GM21717 (cell line): ENCODE measurements around the gene NAV2.

Source experiments
- ATAC-seq: cut with Tn5 transposase; IDR thresholded peaks from one replicate; pipeline ENCODE4 v1.9.1; 2021; ENCODE audit warnings: mild to moderate bottlenecking, moderate library complexity; ENCODE audit not compliant: unreplicated experiment

NAV2 gene

GRCh38 chr11:19853016-19853415, 140.4 kb downstream of the NAV2 start:
- ATAC-seq, result no peak

- ATAC-seq, result no peak
These were observed 141.3 kb downstream of the NAV2 start for GRCh38 chr11:19853920-19854319.

- ATAC-seq, result no peak
These were observed 148.5 kb downstream of the NAV2 start for GRCh38 chr11:19861171-19861570.

DNA sequence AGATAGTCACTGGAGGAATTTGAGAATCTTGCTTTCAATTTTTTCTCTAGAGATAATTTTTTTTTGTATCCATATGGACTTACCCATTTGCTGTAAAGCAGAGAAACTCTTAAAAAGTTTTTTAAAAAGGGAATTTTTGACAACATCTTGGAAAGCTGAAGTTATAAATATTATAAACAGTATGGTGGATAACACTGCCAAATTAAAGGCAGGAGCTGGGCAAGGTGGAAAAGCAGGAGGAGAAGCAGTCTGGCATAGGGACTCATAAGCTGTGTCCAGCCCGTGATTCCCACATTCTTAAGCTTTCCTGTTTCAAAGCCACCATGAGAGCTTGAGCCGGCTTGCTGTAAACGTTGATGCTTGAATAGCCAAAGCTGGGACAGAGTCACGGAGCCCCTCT, 149.5 kb downstream of the NAV2 start:
- ATAC-seq, result no peak

GRCh38 chr11:19864141-19865140, 151.8 kb downstream of the NAV2 start:
- ATAC-seq, result no peak

DNA sequence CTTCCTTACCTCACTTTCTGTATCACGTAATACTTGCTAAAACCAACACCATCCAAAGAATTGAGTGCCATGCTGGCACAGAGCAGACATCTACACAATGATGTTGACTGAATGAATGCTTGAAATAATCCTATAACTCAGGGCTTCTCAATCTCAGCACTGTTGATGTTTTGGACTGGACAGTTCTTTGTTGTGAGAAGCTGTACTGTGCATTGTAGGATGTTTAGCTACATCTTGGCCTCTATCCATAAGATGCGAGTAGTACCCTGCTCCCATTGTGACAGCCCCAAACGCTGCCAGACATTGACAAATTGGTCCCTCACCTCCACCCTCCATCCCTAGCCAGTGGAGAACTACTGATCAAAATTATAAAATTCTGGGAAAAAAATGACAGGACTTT, 153.4 kb downstream of the NAV2 start:
- no peak for ATAC-seq

DNA sequence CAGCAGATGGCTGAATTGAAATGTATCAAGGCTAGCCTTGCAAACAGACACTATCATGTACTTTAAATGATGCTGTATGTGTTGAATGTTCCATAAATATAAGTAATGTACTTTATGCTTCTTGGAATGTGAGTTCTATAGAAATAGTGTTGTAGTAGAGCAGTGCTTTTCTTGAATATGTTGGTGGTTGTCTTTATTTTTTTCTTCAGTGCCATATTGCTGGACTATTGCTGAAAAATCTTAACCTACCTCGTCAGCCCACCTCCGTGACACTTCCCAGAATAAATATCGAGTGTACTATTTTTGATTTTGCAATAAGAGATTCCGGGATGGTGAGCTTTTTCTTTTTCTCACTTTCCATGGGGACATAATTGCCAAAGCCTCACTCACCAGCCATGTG, 153.9 kb downstream of the NAV2 start:
- ATAC-seq, result no peak

DNA sequence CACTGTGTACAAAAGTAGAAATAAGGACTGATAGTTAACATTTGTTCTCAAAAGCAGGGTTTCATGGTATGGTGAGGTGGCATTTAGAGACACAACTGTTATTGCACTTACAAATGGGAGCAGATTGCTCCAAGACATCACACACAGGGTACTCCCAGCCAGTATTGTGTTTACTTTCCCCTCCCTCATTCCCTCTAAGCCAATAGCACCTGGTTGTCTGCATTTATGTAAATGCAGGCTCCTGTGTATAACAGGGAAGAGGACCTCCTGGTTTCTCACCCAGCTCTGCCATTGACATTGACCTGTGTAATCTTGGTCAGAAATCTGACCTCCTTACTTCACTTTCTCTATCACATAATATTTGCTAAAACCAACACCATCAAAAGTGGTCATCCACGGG, 154.4 kb downstream of the NAV2 start:
- ATAC-seq, result no peak

DNA sequence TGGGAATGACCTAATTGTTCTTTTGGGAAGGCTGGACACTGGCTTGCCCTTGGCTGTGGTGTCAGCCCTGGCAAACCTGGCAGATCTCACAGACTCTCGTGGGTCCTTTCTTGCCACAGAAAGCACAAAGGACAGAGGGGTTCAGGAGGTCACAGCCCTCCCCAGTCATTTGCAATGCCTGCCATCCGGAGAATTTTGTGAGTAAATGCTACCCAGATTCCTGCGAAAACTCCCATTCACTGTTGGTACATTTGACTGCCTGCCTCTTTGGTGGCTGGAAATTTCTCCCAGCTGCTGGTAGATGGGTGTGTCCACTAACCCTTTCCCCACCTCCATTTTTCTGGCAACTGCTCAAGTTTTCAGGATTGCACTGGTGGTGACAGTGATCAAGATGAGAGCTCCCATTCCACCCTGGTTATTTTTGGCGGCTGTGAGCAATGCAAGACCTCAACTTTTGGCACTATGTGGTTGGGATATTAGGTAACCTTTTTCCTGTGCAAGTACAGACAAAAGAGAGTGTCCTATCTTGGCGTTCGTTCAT, 155.7 kb downstream of the NAV2 start:
- no peak for ATAC-seq

DNA sequence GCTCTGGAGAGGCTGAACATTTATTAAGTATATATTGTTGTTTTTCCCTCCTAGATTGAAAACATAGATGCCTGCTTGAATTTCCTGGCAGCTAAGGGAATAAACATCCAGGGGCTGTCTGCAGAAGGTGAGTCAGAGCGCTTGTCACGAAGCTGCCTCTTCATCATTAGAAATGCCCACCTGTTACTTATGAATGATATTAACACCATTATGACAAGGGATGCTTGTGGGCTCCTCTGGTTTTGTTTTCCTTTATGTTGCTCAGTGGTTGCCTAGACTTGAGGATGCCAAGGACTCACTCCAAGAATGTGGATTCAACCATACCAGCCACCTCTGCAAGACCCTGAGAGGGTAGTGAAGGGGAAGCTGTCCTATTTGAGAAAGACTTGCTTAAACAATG, 156.2 kb downstream of the NAV2 start:
- ATAC-seq, result no peak

- no peak for ATAC-seq
These were observed 156.8 kb downstream of the NAV2 start for GRCh38 chr11:19869466-19869865.

GRCh38 chr11:19869946-19870589, 157.4 kb downstream of the NAV2 start:
- no peak for ATAC-seq

DNA sequence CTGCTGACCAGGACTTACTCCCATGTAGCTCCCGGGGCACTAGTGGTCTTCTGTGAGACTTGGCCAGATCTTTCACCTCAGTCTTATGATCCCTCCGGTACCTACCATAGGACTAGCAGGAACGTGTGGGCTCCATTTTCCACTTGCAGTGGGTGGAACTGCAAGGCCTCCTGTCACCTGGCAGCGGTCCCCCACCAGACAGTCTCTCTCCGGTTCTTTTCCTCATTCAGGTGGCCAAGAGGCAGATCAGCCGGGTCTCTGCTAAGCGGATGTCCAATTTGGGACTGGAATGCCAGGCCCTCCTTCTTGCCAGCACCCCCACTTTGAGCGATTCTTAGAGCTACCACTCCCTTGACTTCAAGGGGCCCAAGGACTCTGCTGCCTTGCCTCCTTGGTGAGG, 158.9 kb downstream of the NAV2 start:
- ATAC-seq, result no peak

GRCh38 chr11:19872512-19873145, 160.0 kb downstream of the NAV2 start:
- no peak for ATAC-seq

DNA sequence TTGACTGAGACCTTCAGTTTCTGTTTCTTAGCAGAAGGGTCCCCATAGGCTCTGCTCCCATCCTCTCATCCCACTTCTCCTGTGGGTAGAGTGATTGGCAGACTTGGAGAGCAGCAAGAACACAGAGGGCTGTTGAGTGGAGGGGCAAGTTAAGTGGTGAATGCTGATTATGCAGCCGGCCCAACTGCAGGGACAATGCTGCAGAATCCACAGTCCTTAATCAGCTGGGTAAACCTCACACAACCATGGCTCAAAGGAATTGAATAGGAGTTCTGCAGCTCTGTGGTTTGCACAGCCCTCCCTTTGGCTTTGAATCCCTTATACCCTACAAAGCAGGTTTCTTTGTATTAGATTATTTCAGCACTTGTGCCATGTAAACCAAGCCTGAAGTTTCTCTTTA, 161.1 kb downstream of the NAV2 start:
- ATAC-seq, result no peak

DNA sequence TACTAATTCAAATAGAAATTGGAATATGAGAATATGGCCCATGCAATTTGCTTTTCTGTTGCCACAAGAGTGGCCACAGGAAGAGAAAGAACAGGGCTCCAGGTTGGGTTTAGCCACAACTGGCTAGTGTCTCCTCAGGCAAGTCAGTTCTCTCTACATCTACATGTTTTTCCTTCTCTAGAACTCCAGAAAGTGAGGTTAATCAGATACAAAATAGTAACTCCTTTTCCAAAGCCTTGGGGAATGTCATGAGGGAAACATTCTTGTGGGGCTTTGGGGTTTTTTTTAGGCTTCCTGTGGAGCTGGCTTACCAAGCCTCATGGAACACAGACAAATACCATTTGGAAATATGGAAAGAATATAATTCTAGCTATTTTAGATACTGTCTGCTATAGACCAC, 161.6 kb downstream of the NAV2 start:
- no peak for ATAC-seq

DNA sequence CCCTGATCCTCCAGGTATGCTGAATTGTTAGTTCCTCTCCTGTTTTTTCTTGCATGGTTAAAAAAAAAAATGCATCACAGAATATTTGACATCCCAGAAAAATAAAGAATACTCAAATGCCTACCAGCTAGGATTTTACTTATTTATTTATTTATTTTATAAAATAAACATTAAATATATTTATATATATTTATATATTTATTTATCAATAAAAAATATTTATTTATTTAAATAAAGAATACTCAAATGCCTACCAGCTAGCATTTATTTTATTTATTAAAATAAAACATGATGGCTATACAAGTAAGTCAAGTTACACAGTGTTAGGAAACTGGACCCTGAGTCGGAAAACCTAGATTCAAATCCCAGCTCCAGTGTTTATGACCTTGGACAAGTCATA, 164.1 kb downstream of the NAV2 start:
- ATAC-seq, result no peak

- no peak for ATAC-seq
These were observed 165.9 kb downstream of the NAV2 start for GRCh38 chr11:19878520-19878919.

GRCh38 chr11:19879307-19880087, 166.9 kb downstream of the NAV2 start:
- no peak for ATAC-seq

GRCh38 chr11:19880088-19880345, 167.4 kb downstream of the NAV2 start:
- no peak for ATAC-seq

DNA sequence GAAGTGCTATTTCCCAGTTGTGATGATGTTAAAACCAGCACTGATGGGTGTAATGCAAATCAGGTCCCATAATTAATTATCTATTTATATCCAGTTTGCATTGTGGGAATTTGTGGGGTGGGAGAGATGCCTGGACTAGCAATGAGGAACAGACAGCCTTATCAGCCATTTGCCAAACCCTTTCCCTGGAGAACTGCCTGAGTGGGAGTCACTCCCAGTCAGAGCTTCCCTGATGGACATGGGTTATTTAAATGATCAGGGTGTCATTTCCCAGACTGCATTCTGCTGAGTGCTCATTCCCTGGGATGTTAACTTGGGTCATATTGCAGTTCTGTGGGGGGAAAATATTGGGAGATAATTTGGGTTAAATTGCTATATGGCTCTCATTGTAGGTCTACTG, 168.5 kb downstream of the NAV2 start:
- ATAC-seq, result no peak
